ENCODE data around the gene ERMARD. TPM values are rescaled to one million over a fixed set of nuclear protein-coding genes. Genes with fewer than 3 reads are reported as not detected.

The ERMARD gene
- total RNA-seq, 1 experiment from 2014 or later: 22.0 TPM

- DNase-seq: no peak
- H3K36me3 Mint-ChIP-seq (ENCODE audit: insufficient read depth, unreplicated experiment): peaks cover 13% of the 10 kb centered on the region
- no peaks in the 10 kb centered on the region for H3K9me3 Mint-ChIP-seq (ENCODE audit: low read depth, unreplicated experiment)
- BruUV-seq (replicated peaks): no TSS peak
- no peaks in the 10 kb centered on the region for H3K4me1 Mint-ChIP-seq (ENCODE audit: low read depth, unreplicated experiment)
- no peak overlapping the region for H3K4me3 Mint-ChIP-seq (ENCODE audit: low read depth, unreplicated experiment)
- intact Hi-C loops (cut with micrococcal nuclease; ENCODE audit: unreplicated experiment): no loop called here
- TF ChIP-seq CTCF (IDR thresholded peaks at IDR 0.05; ENCODE audit: unreplicated experiment): no peak
- CTCF ChIA-PET: no interaction called here
- H3K27ac Mint-ChIP-seq (ENCODE audit: unreplicated experiment): no peak overlapping the region
- no peaks in the 10 kb centered on the region for H3K27me3 Mint-ChIP-seq (ENCODE audit: unreplicated experiment)
Measured at GRCh38 chr6:169766921-169767736, 15.7 kb downstream of the ERMARD start.

- Mint-ChIP-seq H3K36me3 (ENCODE audit: insufficient read depth, unreplicated experiment) (peaks cover 5% of the 10 kb centered on the region), H3K27me3 (ENCODE audit: unreplicated experiment) (no peaks in the 10 kb centered on the region), H3K9me3 (ENCODE audit: low read depth, unreplicated experiment) (no peaks in the 10 kb centered on the region), H3K4me3 (ENCODE audit: low read depth, unreplicated experiment) (no peak overlapping the region), H3K4me1 (ENCODE audit: low read depth, unreplicated experiment) (no peaks in the 10 kb centered on the region), H3K27ac (ENCODE audit: unreplicated experiment) (no peak overlapping the region)
- intact Hi-C loops (cut with micrococcal nuclease; ENCODE audit: unreplicated experiment): no loop called here
- TF ChIP-seq CTCF (IDR thresholded peaks at IDR 0.05; ENCODE audit: unreplicated experiment): no peak
- CTCF ChIA-PET: no interaction called here
- BruUV-seq (replicated peaks): no TSS peak
- no peak for DNase-seq
Measured at GRCh38 chr6:169774347-169774746, 22.9 kb downstream of the ERMARD start.

- H3K36me3 Mint-ChIP-seq (ENCODE audit: insufficient read depth, unreplicated experiment): peaks cover 5% of the 10 kb centered on the region
- CTCF ChIA-PET: no interaction called here
Measured at GRCh38 chr6:169775321-169775720, 23.9 kb downstream of the ERMARD start.

GRCh38 chr6:169776379-169776778 lies 25.0 kb downstream of the ERMARD start:
- Mint-ChIP-seq H3K4me1 (ENCODE audit: low read depth, unreplicated experiment) (no peaks in the 10 kb centered on the region), H3K36me3 (ENCODE audit: insufficient read depth, unreplicated experiment) (peaks cover 5% of the 10 kb centered on the region), H3K27me3 (ENCODE audit: unreplicated experiment) (no peaks in the 10 kb centered on the region), H3K27ac (ENCODE audit: unreplicated experiment) (no peak overlapping the region), H3K9me3 (ENCODE audit: low read depth, unreplicated experiment) (no peaks in the 10 kb centered on the region), H3K4me3 (ENCODE audit: low read depth, unreplicated experiment) (no peak overlapping the region)
- DNase-seq: no peak
- intact Hi-C loops (cut with micrococcal nuclease; ENCODE audit: unreplicated experiment): no loop called here
- BruUV-seq (replicated peaks): no TSS peak
- CTCF ChIA-PET: no interaction called here
- no peak for TF ChIP-seq CTCF (IDR thresholded peaks at IDR 0.05; ENCODE audit: unreplicated experiment)

More at GRCh38 chr6:169775321-169775720, 23.9 kb downstream of the ERMARD start:
- Mint-ChIP-seq H3K9me3 (ENCODE audit: low read depth, unreplicated experiment) (no peaks in the 10 kb centered on the region), H3K4me3 (ENCODE audit: low read depth, unreplicated experiment) (no peak overlapping the region), H3K27ac (ENCODE audit: unreplicated experiment) (no peak overlapping the region), H3K4me1 (ENCODE audit: low read depth, unreplicated experiment) (no peaks in the 10 kb centered on the region), H3K27me3 (ENCODE audit: unreplicated experiment) (no peaks in the 10 kb centered on the region)
- TF ChIP-seq CTCF (IDR thresholded peaks at IDR 0.05; ENCODE audit: unreplicated experiment): no peak
- no peak for DNase-seq
- no TSS peak for BruUV-seq (replicated peaks)
- intact Hi-C loops (cut with micrococcal nuclease; ENCODE audit: unreplicated experiment): no loop called here
